ENCODE data around the gene ADAMTS14.
"Not testable (repeated sequence)": the region's sequence is repeated elsewhere in the genome, so short reads cannot be mapped to it uniquely, and the experiment has no call there.

Gene ADAMTS14

GRCh38 chr10:70672165-70673042 is at the start of gene ADAMTS14:
ADAMTS14 (plus strand) TSS chr10:70672506; CDS start chr10:70672803, 297 bp downstream.
- FAIRE-seq (no peak), DNase-seq (ENCODE audit: insufficient read length, low spot score) (no peak)
- no peak for TF ChIP-seq CTCF (IDR thresholded peaks at IDR 0.05; ENCODE audit: insufficient read depth, missing control alignments)

GRCh38 chr10:70622541-70622940 is 49.8 kb upstream of the ADAMTS14 start:
- no peak for DNase-seq (ENCODE audit: insufficient read length, low spot score)
- TF ChIP-seq CTCF (IDR thresholded peaks at IDR 0.05; ENCODE audit: insufficient read depth, missing control alignments): no peak
- no peak for FAIRE-seq

GRCh38 chr10:70622981-70623844 is 49.1 kb upstream of the ADAMTS14 start:
- no peak for TF ChIP-seq CTCF (IDR thresholded peaks at IDR 0.05; ENCODE audit: insufficient read depth, missing control alignments)
- FAIRE-seq (no peak), DNase-seq (ENCODE audit: insufficient read length, low spot score) (no peak)

- no peak for DNase-seq (ENCODE audit: insufficient read length, low spot score)
- no peak for FAIRE-seq
- TF ChIP-seq CTCF (IDR thresholded peaks at IDR 0.05; ENCODE audit: insufficient read depth, missing control alignments): no peak
These were observed 46.2 kb upstream of the ADAMTS14 start for GRCh38 chr10:70626056-70626455.

- TF ChIP-seq CTCF (IDR thresholded peaks at IDR 0.05; ENCODE audit: insufficient read depth, missing control alignments): no peak
- no peak for FAIRE-seq
- no peak for DNase-seq (ENCODE audit: insufficient read length, low spot score)
These were observed 43.0 kb upstream of the ADAMTS14 start for GRCh38 chr10:70629338-70629737.

- FAIRE-seq; DNase-seq (ENCODE audit: insufficient read length, low spot score): not testable (repeated sequence)
These were observed 40.6 kb upstream of the ADAMTS14 start for GRCh38 chr10:70631735-70632134.

- DNase-seq (ENCODE audit: insufficient read length, low spot score) (no peak), FAIRE-seq (no peak)
- TF ChIP-seq CTCF (IDR thresholded peaks at IDR 0.05; ENCODE audit: insufficient read depth, missing control alignments): no peak
These were observed 38.3 kb upstream of the ADAMTS14 start for GRCh38 chr10:70634011-70634410.

GRCh38 chr10:70634515-70634914 is 37.8 kb upstream of the ADAMTS14 start:
- DNase-seq (ENCODE audit: insufficient read length, low spot score); FAIRE-seq: not testable (repeated sequence)

GRCh38 chr10:70639640-70640383 is 32.5 kb upstream of the ADAMTS14 start:
- not testable (repeated sequence) for DNase-seq (ENCODE audit: insufficient read length, low spot score); FAIRE-seq

GRCh38 chr10:70643272-70643671 is 29.0 kb upstream of the ADAMTS14 start:
- DNase-seq (ENCODE audit: insufficient read length, low spot score); FAIRE-seq: not testable (repeated sequence)

- not testable (repeated sequence) for DNase-seq (ENCODE audit: insufficient read length, low spot score); FAIRE-seq
These were observed 27.3 kb upstream of the ADAMTS14 start for GRCh38 chr10:70644959-70645358.
